CD4-positive, alpha-beta T cell treated with Interleukin-21 for 1 hour (primary cell): ENCODE data around the gene PANK4.
A peak's percentile ranks its signal among the peaks of the same experiment; 100 is the strongest.

Experiments
- DNase-seq: peaks from one replicate; pipeline ENCODE4 v3.0.0-alpha.2; 2020

The PANK4 gene

GRCh38 chr1:2528016-2528415, 1.6 kb upstream of the PANK4 start:
- DNase-seq = no peak

DNA sequence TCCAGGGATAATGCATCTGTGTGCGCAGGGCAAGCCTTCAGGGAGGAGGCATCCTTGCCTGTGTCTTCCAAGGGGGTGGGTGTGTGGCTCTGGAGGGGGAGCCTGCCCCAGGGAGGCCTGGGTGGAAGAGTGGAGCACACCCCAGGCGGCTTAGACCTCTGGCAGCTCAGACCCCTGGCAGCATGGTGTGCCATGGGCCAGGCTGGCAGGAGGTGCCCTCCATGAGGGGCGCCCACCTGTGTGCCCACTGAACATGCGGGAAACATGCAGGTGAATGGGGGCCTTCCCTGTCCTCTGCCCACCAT, 1.1 kb upstream of the PANK4 start:
- DNase-seq = no peak

GRCh38 chr1:2526824-2527555, 594 bp upstream of the PANK4 start:
- no peak for DNase-seq

DNA sequence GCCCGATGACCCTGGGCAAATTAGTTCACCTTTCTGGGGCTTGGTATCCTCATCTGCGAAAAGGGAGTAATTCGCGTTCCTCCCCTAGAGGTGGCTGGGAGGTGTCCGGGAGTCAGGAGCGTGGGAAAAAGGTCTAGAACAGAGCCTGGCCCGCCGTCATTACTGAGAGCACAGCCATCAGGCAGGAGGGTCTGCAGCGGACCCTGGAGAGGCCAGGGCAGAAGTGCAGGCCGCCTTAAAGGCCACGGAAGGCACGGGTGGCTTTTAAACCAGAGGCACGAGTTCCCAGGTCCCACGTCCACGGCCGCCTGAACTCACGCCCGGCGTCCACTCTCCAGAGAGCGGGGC, 850 bp downstream of the PANK4 start:
- no peak for DNase-seq

DNA sequence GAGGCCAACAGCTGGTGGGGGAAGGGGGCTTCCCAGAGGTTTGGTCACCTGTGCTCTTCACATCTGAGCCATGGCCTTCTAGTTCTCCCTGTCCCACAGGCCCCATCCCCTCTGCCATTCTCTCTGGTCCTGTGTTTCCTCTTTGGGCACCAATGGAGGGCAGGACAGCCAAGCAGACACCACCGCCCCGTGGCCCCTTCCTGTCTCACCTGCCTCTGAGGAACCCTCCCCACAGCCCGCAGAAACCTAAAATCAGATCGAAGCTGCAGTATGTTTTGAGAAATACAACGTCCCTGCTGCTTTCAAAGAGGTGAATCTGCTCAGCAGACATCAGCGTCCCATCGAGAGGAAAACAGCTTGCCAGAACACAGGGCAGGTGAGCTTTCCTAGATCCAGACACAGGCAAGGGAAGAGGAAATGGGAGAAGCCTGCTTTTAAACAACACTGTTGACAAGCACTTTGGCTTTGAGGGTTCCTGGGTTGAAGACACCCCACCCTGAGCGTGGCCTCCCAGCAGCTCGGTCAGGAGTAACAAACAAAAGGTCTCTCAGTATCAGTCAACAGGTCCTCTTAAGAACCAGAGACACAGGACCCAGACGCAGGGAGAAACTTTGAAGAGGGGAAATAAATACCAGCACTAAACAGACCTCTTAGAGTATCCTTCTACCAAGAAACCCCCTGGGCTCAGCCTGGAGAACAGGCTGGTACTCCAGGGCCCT, 2.3 kb downstream of the PANK4 start:
- peak; percentile 62 for DNase-seq

DNA sequence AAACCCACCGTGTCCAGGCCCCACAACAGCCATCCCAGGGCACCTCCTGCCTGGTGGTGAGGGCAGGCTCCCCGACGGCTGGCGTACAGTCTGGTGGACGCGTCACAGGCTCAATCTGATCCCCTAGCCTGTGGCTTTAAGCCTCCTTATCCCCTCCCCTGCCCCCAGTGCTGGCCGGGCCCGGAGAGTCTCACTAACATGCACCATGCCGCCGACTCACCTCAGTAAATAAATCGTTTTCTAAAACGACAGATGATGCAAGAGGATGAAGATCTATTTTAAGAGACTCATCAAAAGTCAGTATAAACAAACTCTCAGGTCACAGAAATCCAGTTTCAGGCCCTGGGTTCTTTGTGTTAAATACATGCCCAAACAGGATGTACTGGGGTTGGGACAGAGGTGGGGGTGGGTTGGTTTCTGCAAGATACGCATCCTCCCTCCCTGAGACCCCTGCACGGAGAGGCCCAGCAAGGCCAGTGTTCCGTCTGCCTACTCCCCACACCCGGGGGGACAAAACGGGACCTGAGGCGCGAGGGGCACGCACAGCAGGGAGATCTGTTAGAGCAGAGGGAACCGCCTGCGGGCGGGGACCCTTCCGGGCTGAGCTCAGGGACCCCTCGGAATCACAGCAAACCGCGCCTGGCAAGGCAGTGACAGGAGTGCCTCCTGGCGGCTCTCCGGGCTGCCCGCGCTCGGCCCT, 3.1 kb downstream of the PANK4 start:
- no peak for DNase-seq

GRCh38 chr1:2522230-2522629, 4.2 kb downstream of the PANK4 start:
- DNase-seq = no peak

- no peak for DNase-seq
These were observed 5.6 kb downstream of the PANK4 start for GRCh38 chr1:2520806-2521205.

DNA sequence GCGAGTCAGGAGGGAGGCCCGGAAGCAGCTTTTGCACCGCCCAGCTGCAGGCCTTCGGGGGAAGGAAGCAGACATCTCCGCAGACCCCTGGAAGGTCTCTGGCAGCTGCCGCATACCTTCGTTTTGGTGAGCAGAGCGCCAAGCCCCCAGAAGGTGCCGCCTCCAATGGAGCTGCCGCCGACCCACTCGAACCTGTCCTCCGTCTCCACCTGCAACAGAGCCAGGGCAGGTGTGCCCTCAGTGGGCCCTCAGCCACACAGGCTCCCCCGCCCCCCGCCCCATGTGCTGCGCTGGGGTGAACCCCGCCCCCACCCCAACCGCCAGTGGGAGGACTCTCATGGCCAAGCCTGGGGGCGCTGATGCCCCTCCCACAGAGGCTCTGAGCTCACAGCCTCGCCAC, 6.2 kb downstream of the PANK4 start:
- no peak for DNase-seq

DNA sequence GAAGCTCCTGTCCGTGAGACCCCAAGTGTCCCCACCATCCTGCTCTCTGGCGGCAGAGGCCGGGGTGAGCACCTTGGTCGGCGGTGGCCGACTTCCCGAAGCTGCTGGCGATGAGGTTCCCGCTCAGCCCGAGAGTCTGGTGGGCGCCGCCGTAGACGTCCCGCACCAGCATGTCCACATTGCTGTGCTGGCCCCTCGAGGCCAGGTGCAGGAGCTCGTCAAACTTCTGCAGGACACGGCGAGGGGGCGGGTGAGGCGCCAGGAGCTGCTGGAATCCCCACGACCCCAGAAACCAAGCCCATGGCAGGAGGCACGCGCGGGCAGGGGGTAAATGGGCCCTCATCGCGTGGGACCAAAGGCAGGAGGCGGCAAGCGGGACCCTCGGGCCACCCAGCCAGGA, 6.7 kb downstream of the PANK4 start:
- no peak for DNase-seq

DNA sequence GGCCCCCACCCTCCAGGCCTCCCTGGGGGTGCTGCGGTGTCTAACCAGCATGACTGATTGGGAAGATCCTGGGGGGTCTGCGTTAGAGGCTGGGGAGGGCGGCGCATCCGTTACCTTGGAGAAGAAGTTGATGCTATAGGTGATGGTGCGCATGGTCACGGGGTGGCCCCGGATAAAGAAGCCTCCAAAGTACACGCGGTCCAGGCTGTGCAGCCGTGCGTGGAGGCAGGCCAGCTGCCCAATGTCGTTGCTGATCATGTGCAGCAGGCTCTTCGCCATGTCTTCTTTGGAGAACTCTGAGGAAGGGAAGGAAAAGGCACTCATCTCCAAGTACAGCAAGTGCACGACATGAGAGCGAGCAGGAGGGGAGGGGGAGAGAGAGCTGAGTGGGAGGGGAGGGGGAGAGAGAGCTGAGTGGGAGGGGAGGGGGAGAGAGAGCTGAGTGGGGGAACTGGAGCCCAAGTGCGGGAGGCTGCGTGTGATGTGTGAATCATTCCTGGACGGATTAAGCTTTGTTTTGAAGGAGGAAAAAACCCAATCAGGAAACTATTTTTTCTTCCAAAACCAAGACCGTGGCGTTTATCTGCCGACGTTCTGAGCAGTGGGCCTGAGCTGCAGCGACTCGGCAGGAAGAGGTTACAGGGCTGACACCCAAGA, 7.2 kb downstream of the PANK4 start:
- DNase-seq = no peak

- DNase-seq = no peak
These were observed 7.9 kb downstream of the PANK4 start for GRCh38 chr1:2518528-2518927.

GRCh38 chr1:2517966-2518365, 8.4 kb downstream of the PANK4 start:
- no peak for DNase-seq

DNA sequence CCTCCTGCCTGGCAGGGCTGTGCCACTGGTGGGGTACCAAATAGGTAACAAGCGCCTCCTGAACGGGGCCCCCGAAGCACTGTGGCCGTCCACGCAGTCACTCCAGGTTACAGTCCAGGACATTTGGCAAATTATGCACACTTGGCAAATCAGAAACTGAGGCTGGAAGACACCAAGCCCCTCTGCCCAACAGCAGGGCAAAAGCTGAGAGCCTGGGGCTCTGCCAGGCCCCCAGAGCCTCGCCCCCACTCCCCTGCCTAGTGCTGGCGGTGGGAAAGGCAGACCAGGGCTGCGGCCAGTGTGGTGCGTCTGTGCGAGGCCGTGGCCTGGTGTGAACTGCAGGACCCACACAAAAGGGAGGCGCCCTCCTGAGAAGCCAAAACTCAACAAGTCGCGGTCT, 9.4 kb downstream of the PANK4 start:
- DNase-seq = no peak

- no peak for DNase-seq
These were observed 10.3 kb downstream of the PANK4 start for GRCh38 chr1:2516124-2516523.

GRCh38 chr1:2515763-2516080, 10.7 kb downstream of the PANK4 start:
- DNase-seq = no peak

GRCh38 chr1:2514863-2515762, 11.3 kb downstream of the PANK4 start:
- DNase-seq = no peak

DNA sequence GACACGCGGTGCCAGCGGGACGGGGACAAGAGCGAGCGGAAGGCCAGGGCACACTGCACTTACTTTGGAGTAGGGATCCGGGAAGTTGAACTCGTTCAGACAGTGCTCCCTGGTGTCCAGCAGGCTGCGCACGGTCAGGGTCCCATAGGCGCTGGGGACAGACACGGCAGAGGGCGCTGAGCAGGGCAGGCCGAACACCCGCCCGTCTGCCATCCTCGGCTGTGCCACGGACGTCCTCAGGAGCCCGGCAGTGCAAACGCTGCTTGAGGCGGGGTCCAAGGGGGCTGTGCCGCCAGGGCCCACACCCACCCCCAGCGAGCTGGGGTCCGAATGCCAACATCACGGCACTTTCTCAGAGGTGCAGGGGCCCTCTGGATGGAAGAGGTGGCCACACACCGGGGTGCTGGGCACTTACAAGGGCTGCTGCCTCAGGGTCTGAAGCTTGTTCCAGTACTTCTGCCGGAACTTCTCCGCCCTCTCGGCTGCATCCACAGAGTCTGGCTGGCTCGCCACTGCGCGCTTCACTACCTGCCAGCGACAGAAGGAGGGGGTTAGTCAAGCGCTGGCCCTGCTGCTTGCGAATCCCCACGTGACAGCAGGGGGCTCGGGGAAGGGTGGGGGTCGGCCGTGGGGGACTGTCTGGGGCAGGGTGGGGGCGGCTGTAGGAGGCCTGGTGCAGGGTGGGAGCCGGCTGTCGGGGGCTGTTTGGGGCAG, 12.3 kb downstream of the PANK4 start:
- no peak for DNase-seq

- no peak for DNase-seq
These were observed 13.5 kb downstream of the PANK4 start for GRCh38 chr1:2512862-2513421.

DNA sequence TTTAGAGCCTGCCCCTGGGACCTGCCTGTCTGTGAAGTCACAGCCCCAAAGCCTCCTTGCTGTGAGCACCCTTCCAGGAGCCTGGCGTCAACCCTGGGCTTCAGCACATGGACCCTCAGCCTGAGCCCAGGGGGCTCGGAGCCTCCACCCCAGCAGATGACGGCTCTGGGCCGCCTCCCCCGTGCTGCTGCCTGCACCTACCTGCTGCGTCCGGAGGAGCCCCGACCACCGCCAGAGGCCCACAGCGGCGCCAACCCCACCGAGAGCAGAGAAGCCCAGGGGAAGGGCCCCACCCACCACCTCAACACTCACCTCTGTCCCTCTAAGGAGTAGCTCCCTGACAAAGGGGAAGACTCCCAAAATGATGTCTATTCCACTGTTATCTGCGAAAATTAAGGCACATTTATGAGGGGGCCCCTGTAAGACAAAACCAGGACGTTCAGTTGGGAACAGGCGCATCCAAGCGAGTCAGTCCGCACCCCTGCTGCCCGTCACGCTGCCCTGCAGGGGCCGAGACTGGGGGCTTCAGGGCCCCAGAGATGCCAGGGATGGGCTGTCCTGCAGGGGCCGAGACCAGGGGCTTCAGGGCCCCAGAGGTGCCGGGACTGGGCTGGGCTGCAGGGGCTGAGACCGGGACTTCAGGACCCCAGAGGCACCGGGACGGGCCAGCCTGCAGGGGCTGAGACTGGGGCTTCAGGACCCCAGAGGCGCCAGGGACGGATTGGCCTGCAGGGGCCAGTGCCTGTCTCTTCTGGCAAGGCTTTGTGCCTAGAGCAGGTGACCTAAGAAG, 15.8 kb downstream of the PANK4 start:
- no peak for DNase-seq

GRCh38 chr1:2509589-2509988, 16.8 kb downstream of the PANK4 start:
- DNase-seq = no peak
